IMR-90 (cell line): Measurements from ENCODE around the gene GPR17. TPM values are rescaled to one million over a fixed set of nuclear protein-coding genes. Genes with fewer than 3 reads are reported as not detected.
A peak's percentile ranks its signal among the peaks of the same experiment; 100 is the strongest.

Source experiments
- ATAC-seq: fragments of 200-7000 bp; cut with Tn5 transposase; 2 replicates; pipeline ENCODE4 v1.9.1; 2020; ENCODE audit warnings: low read depth, mild to moderate bottlenecking, moderate library complexity
- BruUV-seq: library from RNA; stranded (reverse); fragments of 400-500 nt; replicated peaks from 2 replicates; lab custom pipeline; 2021; lab: Mats Ljungman, UMichigan
- CTCF ChIA-PET: fragments of 300-600 bp; formaldehyde crosslinking; extraction: SDS; loops from one replicate; lab custom pipeline; 2021; ENCODE audit warnings: antibody characterized with exemption; lab: Yijun Ruan, JAX
- POLR2A ChIA-PET: fragments of 300-600 bp; sonication (Branson Sonifier 250); formaldehyde crosslinking; loops from one replicate; lab custom pipeline; 2022; ENCODE audit warnings: antibody characterized with exemption; ENCODE audit not compliant: unreplicated experiment; lab: Charles Lee
- DNase-seq: peaks from one replicate; pipeline ENCODE4 v3.0.0; 2013
- H2AFZ ChIP-seq: replicated peaks from 2 replicates; pipeline ENCODE3; 2013; ENCODE audit warnings: low read length, mild to moderate bottlenecking; ENCODE audit not compliant: poor library complexity
- H2AK5ac ChIP-seq: 2 replicates; pipeline ENCODE4 v1.6.1; 2013; ENCODE audit warnings: low read depth, low read length, inconsistent platforms
- H2AK9ac ChIP-seq: replicated peaks from 2 replicates; pipeline ENCODE3; 2013; ENCODE audit warnings: mild to moderate bottlenecking, low read depth, low read length, moderate library complexity; ENCODE audit not compliant: poor library complexity
- H2BK120ac ChIP-seq: 2 replicates; pipeline ENCODE4 v1.6.1; 2013; ENCODE audit warnings: low read depth, low read length, inconsistent platforms
- H2BK15ac ChIP-seq: 3 replicates; pipeline ENCODE4 v1.6.1; 2013; ENCODE audit warnings: low read depth, low read length, inconsistent platforms
- H2BK20ac ChIP-seq: 2 replicates; pipeline ENCODE4 v1.6.1; 2013; ENCODE audit warnings: low read depth, mild to moderate bottlenecking, inconsistent platforms, low read length, moderate library complexity
- H2BK5ac ChIP-seq: 2 replicates; pipeline ENCODE4 v1.6.1; 2013; ENCODE audit warnings: mild to moderate bottlenecking, low read depth, low read length, inconsistent platforms; ENCODE audit not compliant: poor library complexity, severe bottlenecking
- H3K14ac ChIP-seq: replicated peaks from 2 replicates; pipeline ENCODE4 v1.6.1; 2013; ENCODE audit warnings: low read depth, low read length, inconsistent platforms
- H3K18ac ChIP-seq: 2 replicates; pipeline ENCODE4 v1.6.1; 2013; ENCODE audit warnings: low read depth, low read length, control low read depth
- H3K23ac ChIP-seq: 2 replicates; pipeline ENCODE4 v1.6.1; 2013; ENCODE audit warnings: low read depth, low read length, inconsistent platforms
- H3K27ac ChIP-seq: 2 replicates; pipeline ENCODE4 v1.5.1; 2013; ENCODE audit warnings: mild to moderate bottlenecking, control low read depth, low read length; ENCODE audit not compliant: insufficient read depth
- H3K27me3 ChIP-seq: 2 replicates; pipeline ENCODE4 v1.6.1; 2013; ENCODE audit warnings: low read length; ENCODE audit not compliant: control insufficient read depth, insufficient read depth
- H3K36me3 ChIP-seq: 2 replicates; pipeline ENCODE4 v1.6.1; 2013; ENCODE audit warnings: low read length, mixed read lengths; ENCODE audit not compliant: control insufficient read depth, insufficient read depth
- H3K4ac ChIP-seq: 2 replicates; pipeline ENCODE4 v1.6.1; 2013; ENCODE audit warnings: low read depth, low read length, inconsistent platforms
- H3K4me1 ChIP-seq: 2 replicates; pipeline ENCODE4 v1.6.1; 2013; ENCODE audit warnings: low read length, mixed read lengths; ENCODE audit not compliant: control insufficient read depth, insufficient read depth
- H3K4me2 ChIP-seq: 2 replicates; pipeline ENCODE4 v1.6.1; 2013; ENCODE audit warnings: low read depth, mild to moderate bottlenecking, control low read depth, low read length, moderate library complexity
- H3K4me3 ChIP-seq: 2 replicates; pipeline ENCODE4 v1.5.1; 2013; ENCODE audit warnings: low read depth, mild to moderate bottlenecking, control low read depth, low read length, moderate library complexity; ENCODE audit not compliant: insufficient read depth
- H3K56ac ChIP-seq: 2 replicates; pipeline ENCODE4 v1.6.1; 2013; ENCODE audit warnings: low read length, inconsistent platforms; ENCODE audit not compliant: insufficient read depth; ENCODE audit errors: extremely low read depth
- H3K79me1 ChIP-seq, 2 experiments: 2 replicates each; pipeline ENCODE4 v1.6.1; 2013; ENCODE audit warnings: low read length in 2 of 2, inconsistent platforms in 1 of 2, low read depth in 1 of 2
- H3K9ac ChIP-seq: 2 replicates; pipeline ENCODE4 v1.6.1; 2013; ENCODE audit warnings: low read depth, low read length, control low read depth
- H3K9me1 ChIP-seq: 2 replicates; pipeline ENCODE4 v1.6.1; 2013; ENCODE audit warnings: low read length, inconsistent platforms; ENCODE audit not compliant: insufficient read depth
- H3K9me3 ChIP-seq: 2 replicates; pipeline ENCODE4 v1.6.1; 2013; ENCODE audit warnings: low read length; ENCODE audit not compliant: control insufficient read depth, insufficient read depth
- H4K20me1 ChIP-seq: 2 replicates; pipeline ENCODE4 v1.6.1; 2013; ENCODE audit warnings: low read length, inconsistent platforms; ENCODE audit not compliant: insufficient read depth
- H4K5ac ChIP-seq: 2 replicates; pipeline ENCODE4 v1.6.1; 2013; ENCODE audit warnings: mild to moderate bottlenecking, low read depth, low read length, control low read depth
- H4K8ac ChIP-seq, 2 experiments: 2 replicates each; pipeline ENCODE4 v1.6.1; 2013; ENCODE audit warnings: low read depth in 2 of 2, low read length in 2 of 2, control low read depth in 1 of 2, inconsistent platforms in 1 of 2
- H4K91ac ChIP-seq: 2 replicates; pipeline ENCODE4 v1.6.1; 2013; ENCODE audit warnings: low read depth, low read length, inconsistent platforms; ENCODE audit not compliant: insufficient read depth
- BHLHE40 ChIP-seq: fragments of 150-350 bp; IDR thresholded peaks from 2 replicates; pipeline ENCODE4 v1.6.1; 2016; ENCODE audit warnings: mild to moderate bottlenecking, low read depth, low read length
- CTCF ChIP-seq: conservative IDR thresholded peaks from 2 replicates; pipeline ENCODE4 v1.5.1; 2012; ENCODE audit warnings: mild to moderate bottlenecking, low read depth, low read length, improper control_type of control experiment
- MXI1 ChIP-seq: IDR thresholded peaks from 2 replicates; pipeline ENCODE4 v1.6.1; 2012; ENCODE audit warnings: low read depth, mild to moderate bottlenecking, low read length, moderate library complexity, borderline replicate concordance
- RFX5 ChIP-seq: IDR thresholded peaks from 2 replicates; pipeline ENCODE4 v1.8.0; 2012; ENCODE audit warnings: low read depth, mild to moderate bottlenecking, low read length, moderate library complexity
- WGBS, 2 experiments: methylation state at CpG; one replicate each; pipeline versions ENCODE4 v1.1.5 to v1.1.7; 2013; ENCODE audit warnings: missing lambda C conversion rate in 2 of 2; ENCODE audit not compliant: insufficient read length in 1 of 2; ENCODE audit errors: extremely low coverage in 2 of 2; 5-methylcytosine and 5-hydroxymethylcytosine counted together
- dilution Hi-C: fragments of 300-500 bp; cut with HindIII; formaldehyde crosslinking; loops from one replicate; pipeline ENCODE4 v1.14.3; 2018; ENCODE audit warnings: low sequenced_read_pairs; ENCODE audit not compliant: unreplicated experiment
- in situ Hi-C: fragments of 300-500 bp; cut with MboI; formaldehyde crosslinking; loops from 3 replicates; pipeline ENCODE4 v1.14.3; 2019; ENCODE audit warnings: low sequenced_read_pairs, inconsistent platforms, mixed read lengths
- intact Hi-C: fragments of 100-400 bp; cut with micrococcal nuclease; formaldehyde crosslinking; loops from 2 replicates; pipeline ENCODE4 v1.10.0; 2022
- polyA plus RNA-seq, 3 experiments: library from polyadenylated mRNA; depleted of rRNA; stranded (reverse); fragments of >200 nt; gene quantifications; 2 replicates each; pipeline ENCODE4 v1.2.3, GENCODE V29; 2012; ENCODE audit warnings: low replicate concordance in 1 of 3
- total RNA-seq: library from RNA; depleted of rRNA; stranded (reverse); fragments of >200 nt; gene quantifications from 2 replicates; pipeline ENCODE4 v1.2.3, GENCODE V29; 2012

The GPR17 gene
- total and polyA plus RNA-seq, 2 of the 4 experiments (the other 2 are of a cell fraction): not detected

- BruUV-seq: no TSS peak
- DNase-seq: no peak
These were observed 49.5 kb upstream of the GPR17 start for GRCh38 chr2:127596311-127597045.

More at GRCh38 chr2:127596311-127597045, 49.5 kb upstream of the GPR17 start:
- intact Hi-C loops (no loop called here), in situ Hi-C loops (no loop called here), dilution Hi-C loops (no loop called here)
- H4K20me1 ChIP-seq: no peaks in the 10 kb centered on the region
- ATAC-seq: no peak
- H2BK15ac ChIP-seq: no peak overlapping the region
- H3K4me1 ChIP-seq: peaks cover 2% of the 10 kb centered on the region; the same call in 1 of the 2 replicates
- ChIA-PET POLR2A (no interaction called here), CTCF (no interaction called here)
- H3K56ac ChIP-seq: no peak overlapping the region
- H3K27me3 ChIP-seq: no peaks in the 10 kb centered on the region
- peak overlapping the region; percentile 14 for H2AK5ac ChIP-seq
- no peak overlapping the region; the same call in 1 of the 2 replicates for H3K14ac ChIP-seq
- no peak overlapping the region for H3K27ac ChIP-seq
- 0 out of 2 replicates have a peak overlapping the region, but pooled peaks have one; percentile 32 for H2BK120ac ChIP-seq
- H3K23ac ChIP-seq: no peak overlapping the region
- H2AK9ac ChIP-seq: no peak overlapping the region
- H4K8ac ChIP-seq: no peak overlapping the region
- peak overlapping the region; percentile 58 for H2AFZ ChIP-seq
- H2BK5ac ChIP-seq: no peak overlapping the region
- no peak overlapping the region for H4K91ac ChIP-seq
- peak overlapping the region; percentile 24; the same call in 1 of the 2 replicates for H2BK20ac ChIP-seq
- no peak overlapping the region for H3K4me3 ChIP-seq
- no peak for TF ChIP-seq RFX5
- no peak for TF ChIP-seq MXI1
- TF ChIP-seq BHLHE40: no peak
- no peak for TF ChIP-seq CTCF
- no peak overlapping the region for H3K4ac ChIP-seq
- no peaks in the 10 kb centered on the region for H3K79me1 ChIP-seq
- H3K9me3 ChIP-seq: peaks cover 2% of the 10 kb centered on the region; the same call in 1 of the 2 replicates
- H3K9me1 ChIP-seq: no peaks in the 10 kb centered on the region
- no peak overlapping the region for H3K18ac ChIP-seq
- WGBS, 2 experiments: 83% methylated on average over 2 of the region's 14 CpGs; no CpG with 5 or more reads in 1 of the 2 experiments
- no peak overlapping the region for H3K4me2 ChIP-seq
- no peak overlapping the region for H3K9ac ChIP-seq
- no peak overlapping the region for H4K5ac ChIP-seq
- no peaks in the 10 kb centered on the region for H3K36me3 ChIP-seq
